ENCODE data around the gene PSIP1.
"Not testable (repeated sequence)": the region's sequence is repeated elsewhere in the genome, so short reads cannot be mapped to it uniquely, and the experiment has no call there.

The PSIP1 gene

DNA sequence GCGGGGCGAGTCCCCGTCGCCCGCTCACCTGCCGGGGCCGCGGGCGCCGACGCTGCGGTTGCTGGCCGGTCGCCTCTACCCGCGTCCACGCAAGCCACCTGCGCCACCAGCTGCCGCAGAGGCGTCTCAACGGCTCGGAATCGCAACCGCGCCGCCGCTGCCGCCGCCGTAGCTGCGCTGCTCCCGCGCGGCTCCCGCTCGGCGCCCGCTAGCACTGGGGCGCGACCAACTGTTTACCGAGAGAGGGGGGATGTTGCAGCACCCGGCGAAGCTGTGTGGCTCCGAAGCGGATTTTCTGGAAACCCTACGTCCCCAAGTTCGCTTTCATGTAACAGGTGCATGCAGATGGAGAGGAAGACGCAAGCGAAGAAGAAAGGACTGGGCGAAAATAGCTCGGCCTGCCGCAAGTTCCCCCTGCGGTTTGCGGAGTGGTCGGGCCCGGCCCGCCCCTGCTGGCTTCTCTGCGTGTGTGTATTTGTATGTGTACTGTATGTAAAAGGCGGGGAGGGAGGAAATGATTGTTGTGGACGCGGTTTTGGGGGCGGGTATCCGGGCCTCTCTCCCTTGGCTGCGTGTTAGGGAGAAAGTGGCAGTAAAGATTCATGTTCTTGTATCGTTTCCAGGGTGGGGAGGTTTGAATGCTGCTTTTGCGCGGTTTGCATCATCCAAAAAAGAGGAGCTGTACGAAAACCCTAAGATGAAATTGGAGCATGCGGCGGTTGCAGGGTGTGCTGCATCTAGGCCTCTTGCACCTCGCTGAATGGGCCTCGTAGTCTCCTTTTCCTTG is at the start of gene PSIP1:
Gene PSIP1 (minus strand): TSS at position 182 of the 787 bp plus-strand sequence. CDS start 782 bp downstream, outside the sequence.
- DNase-seq (ENCODE audit: low read depth) = peak; percentile 50

DNA sequence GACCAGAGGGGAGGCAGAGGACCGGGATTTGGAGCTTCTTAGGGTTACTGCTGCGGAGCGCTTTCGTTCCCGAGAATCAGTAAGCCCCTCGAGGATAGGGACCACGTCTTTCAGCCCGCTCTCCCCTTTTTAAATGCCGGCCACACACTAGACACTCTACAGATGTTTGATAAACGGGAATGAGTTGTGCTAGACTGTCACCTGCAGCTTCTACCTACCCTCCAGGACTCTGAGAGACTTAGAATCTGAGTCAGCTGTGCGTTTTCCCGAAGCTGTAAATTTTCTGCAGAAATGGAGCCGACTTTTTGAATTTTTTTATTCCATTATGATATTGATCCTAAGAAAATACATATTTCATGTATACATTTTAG is 42.7 kb upstream of the PSIP1 start:
- no peak for DNase-seq (ENCODE audit: low read depth)

DNA sequence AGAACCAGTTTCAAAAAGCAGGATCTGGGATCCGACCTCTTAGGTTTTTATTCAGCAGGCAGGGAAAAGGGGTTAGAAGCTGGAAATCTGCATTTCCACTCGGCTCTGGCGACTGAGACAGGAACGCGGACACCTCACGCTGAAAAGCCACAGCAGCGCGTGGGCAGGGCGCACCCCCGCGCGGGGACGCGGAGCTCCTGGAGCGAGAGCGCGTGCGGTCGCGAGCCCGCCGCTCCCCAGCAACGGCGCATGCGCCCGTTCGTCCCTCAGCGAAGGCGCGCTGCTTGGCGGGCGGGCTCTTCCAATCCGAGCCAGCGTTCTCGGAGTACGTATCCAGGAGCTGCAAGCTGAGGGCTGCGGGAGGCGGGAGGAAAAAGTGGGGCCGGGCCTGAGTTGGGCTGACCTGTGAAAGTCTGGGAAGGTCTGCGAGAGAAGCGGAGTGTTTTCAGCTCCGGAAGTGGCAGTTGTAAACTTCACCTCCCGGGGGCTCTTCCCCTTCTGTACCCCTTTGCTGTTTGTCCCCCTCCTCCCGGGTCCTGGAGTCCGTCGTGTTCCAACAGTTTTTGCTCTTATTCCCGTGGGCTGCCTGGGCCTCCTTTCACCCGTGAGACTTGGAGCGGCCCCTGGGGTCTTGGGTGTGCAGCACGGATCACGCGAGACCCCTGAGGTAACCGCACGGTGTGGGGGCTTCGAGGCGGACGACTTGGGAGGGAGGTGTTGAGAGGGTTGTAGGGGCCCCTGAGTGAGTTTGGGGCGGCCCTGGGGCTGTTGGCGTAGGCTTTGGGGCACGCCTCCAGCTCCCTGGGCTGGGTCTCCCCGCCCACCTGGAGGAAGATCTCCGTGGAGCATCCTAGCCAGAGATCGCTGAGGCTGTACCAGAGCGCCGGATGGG is 42.1 kb upstream of the PSIP1 start, which contains the start of gene CCDC171:
Gene CCDC171 (plus strand): TSS at position 408 of the 892 bp plus-strand sequence. CDS start 11,046 bp downstream, outside the sequence.
- DNase-seq (ENCODE audit: low read depth) = peak; percentile 83

DNA sequence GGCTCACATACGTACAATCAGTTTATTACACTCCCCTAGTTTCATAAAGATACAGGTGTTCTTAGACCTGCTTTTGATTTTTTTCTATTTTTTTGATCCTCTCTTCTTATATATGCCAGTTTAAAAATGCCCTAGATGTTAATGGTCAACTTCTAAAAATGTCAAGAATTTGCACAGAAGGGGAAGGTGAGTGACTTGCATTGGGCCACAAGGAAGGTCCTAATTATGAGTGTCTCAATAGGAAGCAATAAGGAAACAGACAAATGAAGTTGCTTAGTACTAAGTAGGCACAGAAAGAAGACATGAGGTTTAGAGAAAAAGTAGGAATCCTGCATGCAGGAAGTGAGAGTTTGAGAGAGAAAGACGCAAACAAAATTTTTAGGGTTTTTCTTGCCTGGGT is 38.8 kb upstream of the PSIP1 start:
- no peak for DNase-seq (ENCODE audit: low read depth)

DNA sequence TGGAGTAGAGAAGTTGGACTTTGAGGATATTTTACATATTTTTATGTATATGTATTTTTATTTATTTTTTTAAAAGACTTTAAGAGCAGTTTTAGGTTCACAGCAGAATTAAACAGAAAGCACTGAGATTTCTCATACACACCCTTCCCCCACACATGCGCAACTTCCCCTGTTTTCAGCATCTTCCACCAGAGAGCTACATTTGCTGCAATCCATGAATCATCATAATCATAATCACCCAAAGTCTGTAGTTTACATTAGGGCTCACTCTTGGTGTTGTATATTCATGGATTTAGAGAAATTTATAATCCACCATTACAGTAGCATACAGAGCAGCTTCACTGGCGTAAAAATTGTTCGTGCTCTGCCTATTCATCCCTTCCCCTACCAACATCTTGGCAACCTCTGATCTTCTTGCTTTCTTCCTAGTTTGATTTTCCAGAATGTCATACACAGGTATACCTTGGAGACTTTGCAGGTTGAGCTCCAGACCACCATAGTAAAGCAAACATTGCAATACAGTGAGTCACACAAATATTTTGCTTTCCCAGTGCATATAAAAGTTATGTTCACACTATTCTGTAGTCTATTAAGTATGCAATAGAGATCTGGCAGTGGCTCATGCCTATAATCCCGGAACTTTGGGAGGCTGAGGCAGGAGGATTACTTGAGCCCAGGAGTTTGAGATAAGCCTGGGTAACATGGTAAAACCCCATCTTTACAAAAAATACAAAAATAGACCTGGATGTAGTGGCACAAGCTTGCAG is 32.5 kb upstream of the PSIP1 start:
- no peak for DNase-seq (ENCODE audit: low read depth)

DNA sequence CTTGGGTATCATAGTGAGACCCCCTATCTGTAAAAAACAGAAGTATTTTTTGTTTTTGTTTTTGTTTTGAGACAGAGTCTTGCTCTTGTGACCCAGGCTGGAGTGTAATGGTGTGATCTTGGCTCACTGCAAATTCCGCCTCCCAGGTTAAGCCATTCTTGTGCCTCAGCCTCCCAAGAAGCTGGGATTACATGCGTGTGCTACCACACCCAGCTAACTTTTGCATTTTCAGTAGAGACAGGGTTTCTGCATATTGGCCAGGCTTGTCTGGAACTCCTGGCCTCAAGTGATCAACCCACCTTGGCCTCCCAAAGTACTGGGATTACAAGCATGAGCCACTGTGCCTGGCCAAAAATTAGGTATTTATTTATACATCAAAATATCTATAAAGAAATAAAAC is 31.9 kb upstream of the PSIP1 start:
- DNase-seq (ENCODE audit: low read depth) = no peak

DNA sequence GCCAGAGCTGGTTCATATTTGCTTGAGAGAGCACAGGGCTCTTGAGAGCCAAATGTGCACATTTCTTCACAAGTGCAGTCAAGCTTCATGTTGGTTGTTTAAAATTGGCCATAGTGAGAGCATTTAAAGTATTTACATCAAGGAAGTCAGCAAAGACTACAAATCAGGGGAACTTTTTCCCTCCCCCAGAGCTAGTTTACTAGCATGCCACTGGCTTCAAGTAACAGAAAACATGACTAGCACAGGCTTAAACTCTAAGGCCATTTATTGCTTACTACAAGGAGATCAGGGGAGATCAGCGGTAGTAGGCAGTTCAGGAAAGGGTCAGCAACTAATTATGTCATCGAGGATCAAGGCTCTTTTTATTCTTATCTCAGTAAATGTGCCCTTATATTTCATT is 31.1 kb upstream of the PSIP1 start:
- no peak for DNase-seq (ENCODE audit: low read depth)

DNA sequence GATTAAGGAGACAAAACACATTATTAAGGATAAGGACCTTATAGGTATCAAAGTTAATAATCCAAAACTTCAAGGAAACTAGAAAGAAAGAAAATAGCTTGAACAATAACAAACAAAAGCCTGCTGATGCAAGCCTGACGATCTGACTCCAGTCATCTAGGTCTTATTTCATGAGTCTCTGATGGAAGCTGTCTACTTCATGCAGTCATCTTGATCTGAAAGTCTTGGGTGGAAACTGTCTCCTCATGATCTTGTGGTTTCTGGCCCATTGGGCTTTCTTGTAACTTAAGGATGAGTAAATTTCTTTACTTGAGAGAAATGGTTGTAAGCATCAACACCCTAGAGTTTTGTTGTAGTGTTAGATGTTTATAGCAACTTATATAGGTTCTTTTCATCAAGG is 20.6 kb upstream of the PSIP1 start:
- no peak for DNase-seq (ENCODE audit: low read depth)

DNA sequence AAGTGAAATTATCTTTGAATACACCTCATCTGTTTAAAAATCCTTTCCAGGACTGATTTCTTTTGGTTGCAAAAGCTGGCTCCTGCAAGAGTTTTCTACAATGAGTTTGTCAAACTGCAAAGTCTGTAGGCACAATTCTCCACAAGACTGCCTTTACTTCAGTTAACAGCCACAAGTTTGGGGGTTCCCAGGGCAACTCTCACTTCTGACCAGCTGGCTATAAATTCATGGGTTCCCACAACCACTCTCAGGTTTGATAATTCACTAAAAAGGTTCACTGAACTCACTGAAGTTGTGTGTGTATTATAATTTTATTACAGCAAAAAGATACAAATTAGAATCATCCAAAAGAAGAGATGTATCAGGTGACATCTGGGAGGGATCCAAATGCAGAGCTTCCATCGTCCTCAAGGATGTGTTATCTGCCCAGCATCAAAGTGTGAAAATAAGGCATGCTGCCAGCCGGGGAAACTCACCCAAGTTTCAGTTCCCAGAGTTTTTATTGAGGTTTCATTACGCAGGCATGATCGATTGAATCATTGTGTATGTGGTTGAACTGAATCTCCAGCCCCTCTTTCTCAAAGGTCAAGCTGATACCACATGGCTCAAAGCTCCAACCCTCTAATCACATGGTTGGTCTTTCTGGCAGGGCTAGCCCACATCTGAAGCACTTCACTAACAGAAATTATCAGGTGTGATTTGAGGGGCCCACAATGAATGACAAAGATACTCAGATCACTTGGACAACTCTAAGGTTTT is 19.0 kb upstream of the PSIP1 start:
- no peak for DNase-seq (ENCODE audit: low read depth)

DNA sequence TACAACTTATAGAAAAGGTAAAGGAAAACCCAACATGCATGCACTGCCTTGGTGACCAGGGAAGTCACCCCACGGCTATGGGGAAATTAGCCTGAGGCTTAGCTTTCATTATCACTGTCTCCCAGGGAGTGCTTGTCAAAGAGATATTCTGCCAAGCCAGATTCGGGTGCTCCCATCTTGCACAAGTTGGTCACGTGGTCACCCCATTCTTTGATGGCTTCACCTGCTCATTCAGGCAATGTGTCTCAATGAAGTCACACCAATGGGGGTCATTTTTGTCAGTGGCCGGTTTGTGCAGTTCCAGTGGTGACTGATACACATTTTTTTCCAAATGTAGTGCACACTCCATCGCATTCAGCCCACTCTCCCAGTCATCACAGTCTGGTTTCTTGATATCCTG is 16.3 kb upstream of the PSIP1 start:
- DNase-seq (ENCODE audit: low read depth) = not testable (repeated sequence)

DNA sequence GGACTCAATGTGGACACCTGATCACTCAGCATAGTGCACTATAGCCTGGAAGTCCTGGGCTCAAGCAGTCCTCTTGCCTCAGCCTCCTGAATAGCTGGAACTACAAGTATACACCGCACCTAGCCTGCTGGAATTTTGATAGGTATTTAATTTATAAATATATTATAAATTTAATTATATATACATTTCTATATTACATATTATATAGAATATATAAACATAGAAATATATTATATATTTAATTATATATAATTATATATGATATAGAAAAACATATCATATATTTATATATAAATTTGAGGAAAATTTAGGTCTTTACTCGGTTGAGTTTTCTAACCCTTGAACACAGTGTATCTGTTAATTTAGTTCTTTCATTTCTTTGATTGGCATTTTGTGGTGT is 15.2 kb upstream of the PSIP1 start:
- no peak for DNase-seq (ENCODE audit: low read depth)

DNA sequence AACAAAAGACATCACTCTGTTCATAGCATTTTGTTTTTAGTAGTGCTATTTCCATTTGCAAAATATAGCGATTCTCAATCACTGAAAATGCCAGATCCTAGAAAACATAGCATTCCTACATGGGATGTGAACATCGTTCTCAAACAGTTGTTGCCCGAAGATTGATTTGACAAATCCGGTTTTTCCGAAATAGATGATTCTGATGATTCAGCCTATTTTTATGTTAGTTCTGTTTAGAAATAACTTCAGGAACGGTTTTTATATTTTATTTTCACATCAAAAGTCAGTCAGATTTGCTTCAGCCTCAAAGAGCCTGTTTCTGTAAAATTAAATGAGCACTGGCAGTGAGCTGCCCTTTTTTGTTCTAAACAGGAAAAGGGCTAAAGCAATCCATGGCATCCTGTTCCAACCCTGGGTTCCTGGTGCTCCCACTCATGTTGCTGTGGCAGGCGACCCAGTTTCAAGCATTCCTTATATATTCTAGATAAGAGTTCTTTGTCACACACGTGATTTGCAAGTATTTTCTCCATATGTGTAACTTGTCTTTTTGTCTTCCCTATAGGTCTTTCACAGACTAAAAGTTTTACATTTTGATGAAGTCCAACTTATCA is 14.2 kb upstream of the PSIP1 start:
- no peak for DNase-seq (ENCODE audit: low read depth)

DNA sequence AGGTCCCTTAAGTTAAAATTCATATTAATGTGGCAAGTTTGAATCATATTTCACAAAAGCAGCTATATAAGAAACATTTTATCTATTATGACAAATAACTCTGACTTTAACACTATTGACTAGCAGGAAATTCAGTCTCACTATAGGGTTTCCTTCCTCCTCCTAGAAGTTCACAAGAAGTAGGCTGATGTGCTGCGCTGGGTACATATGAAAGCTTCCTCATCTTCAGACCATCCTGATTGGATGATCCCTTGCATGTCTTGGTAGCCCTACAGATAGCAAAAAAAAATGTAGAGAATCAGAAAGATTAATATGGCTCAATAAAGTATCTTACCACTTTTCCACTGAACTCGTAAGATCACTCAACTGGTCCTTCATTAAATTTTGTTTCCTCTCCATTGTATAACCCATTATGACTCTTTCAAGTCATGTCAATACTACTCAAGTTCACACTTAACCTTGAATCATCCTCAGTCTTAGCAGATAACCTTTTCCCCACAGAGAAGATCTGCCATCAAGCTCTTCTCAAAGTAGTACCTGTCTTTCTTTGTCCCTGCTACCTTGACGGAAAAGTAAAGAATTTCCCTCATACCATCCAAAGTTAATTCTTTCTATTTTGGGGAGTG is 11.5 kb upstream of the PSIP1 start:
- no peak for DNase-seq (ENCODE audit: low read depth)

DNA sequence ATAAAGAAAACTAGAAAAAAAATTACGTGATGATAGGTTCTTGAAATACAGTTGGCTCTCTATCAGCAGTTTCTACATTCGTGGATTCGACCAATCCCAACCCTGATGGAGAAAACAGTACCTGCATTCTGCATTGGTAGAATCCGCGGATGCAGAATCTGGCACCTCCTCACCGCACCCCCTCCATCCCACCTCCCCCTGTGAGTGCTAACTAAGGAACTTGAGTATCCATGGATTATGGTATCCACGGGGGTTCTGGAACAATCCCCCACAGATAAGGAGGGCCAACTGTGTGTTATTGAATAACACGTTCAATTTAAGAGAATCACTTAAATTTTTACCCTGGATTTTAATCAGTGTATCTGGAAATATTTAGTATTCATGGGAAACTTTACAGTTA is 10.5 kb upstream of the PSIP1 start:
- DNase-seq (ENCODE audit: low read depth) = no peak

DNA sequence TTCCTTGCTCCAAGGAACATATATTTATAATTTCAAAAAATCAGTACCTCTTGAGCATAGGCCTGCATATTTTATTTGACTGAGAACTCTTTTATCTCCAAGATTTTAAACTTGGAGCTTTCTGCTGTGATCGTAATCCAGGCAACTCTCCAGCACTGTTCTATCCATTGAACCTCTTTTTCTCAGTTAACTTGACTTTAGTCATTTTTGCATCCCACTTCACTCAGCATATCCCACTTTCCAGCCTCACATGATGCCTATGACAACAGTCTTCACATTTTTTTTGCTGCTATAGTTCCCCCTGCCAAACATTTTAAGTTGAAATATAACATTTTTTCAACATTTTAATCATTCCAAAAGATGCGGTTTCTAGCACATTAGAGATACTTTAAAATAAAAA is 9.1 kb upstream of the PSIP1 start:
- DNase-seq (ENCODE audit: low read depth) = no peak

DNA sequence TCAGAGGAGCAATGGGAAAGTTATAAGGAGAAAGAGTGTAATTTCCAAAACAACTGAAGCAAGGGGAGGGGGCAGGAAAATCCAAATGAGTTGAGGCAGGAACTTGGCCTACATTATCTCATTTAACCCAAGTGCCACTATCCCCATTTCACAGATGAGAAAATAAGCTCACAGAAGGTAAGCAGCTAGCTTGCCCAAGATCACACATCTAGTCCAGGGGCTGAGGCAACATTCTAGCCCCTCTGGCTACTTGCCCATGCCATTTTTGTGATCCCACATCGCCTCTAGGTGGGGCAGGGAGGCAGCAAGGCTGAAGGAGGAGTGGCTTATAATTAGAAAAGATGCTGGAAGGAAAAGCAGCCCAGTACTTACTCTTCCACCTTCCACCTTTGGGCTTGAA is 2.6 kb upstream of the PSIP1 start:
- DNase-seq (ENCODE audit: low read depth) = no peak

DNA sequence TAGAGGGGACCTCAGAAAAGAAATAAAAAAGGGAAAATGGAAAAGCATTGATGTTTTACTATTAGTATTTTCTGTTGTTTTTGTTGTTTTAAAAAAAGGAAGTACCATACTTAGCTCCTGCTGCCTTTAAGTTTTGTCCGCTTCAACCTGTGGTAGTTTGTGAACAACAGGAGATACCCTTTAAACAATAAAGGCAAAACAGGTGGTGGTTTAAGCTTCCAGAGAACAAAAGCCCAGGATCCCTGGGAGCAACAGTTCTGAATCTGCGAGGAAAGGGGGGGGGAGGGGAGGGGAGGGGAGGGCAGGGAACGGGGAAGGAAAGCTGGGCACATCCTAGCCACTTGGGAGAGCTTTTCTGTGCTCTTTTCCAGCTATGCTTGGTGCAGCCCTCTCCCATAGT is 2.1 kb upstream of the PSIP1 start:
- DNase-seq (ENCODE audit: low read depth) = no peak

DNA sequence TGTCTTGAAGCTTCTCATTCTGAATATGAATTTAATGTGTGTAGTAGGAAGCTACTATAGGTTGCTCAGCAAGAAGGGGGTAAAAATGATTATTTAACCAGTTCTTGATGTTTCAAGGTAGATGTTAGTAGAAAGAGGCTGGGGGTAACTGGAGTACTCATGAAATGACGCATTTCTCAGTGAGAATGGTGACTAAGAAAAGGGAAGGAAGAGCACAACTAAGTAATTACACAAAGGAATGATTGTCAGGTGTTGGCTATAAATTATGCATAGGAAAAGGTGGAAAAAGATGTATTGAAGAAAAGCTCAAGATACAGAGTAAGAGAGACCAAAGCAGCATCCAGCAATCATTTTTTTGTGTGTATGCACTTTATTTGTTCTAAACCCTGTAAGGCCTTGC is 1.4 kb upstream of the PSIP1 start:
- DNase-seq (ENCODE audit: low read depth) = no peak

DNA sequence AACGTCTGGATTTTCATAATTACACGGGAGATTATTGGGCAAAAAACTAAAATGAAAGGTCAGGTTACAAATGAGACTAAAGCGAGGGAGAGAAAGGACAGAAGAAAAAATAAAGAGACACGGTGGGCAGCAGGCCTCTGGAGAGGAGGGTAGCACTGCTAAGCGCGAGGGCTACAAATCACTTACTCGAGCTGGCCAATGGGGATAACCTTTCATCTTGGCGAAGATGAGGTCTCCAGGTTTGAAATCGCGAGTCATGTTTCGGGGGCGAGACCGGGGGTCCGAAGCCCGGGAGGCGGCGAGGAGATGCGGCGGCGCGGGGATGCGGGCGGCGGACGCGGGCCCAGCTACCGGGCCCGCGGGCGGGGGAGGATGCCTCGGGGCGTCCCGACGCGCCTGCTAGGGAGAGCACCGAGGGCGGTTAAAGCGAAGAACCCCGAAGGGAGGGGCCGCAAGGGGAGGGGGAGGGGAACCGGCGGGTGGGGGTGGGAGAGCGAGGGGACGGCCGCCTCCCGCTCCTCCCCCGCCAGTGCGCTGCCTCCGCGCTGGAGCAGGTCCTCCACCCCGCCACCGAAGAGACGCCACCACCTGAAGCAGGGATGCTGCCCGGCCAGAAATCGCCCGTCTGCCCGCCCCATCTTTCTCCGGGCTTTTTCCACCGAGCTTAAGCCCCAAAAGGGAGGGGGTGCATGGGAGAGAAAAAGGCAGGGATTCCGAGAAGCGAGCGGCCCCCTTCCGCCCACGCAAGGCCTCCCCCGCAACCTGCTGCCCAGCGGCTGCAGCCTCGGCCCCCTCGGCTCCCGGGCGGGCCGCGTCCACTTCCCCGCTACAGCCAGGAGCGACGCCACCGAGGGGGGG is 610 bp downstream of the PSIP1 start:
- DNase-seq (ENCODE audit: low read depth) = no peak

DNA sequence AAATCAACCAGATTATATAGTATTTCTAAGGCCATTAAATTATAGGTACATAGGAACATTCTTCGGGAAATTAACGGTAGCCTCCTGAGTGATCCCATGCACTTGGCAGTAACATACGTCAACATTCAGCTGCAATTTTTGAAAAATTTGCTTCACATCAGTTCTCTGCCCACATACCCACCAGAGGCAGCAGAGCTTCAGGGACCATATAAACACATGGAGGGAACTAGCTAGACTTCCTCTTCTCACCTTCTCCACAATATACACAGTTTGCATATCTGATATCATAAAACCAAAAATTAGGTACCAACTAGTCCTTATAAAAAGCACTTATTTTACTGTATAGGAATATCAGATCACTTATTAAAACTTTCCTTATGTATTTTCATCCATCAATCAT is 4.8 kb downstream of the PSIP1 start:
- no peak for DNase-seq (ENCODE audit: low read depth)

All from GM04504 (cell line).